ENCODE results near the gene KCNJ12.

DNA sequence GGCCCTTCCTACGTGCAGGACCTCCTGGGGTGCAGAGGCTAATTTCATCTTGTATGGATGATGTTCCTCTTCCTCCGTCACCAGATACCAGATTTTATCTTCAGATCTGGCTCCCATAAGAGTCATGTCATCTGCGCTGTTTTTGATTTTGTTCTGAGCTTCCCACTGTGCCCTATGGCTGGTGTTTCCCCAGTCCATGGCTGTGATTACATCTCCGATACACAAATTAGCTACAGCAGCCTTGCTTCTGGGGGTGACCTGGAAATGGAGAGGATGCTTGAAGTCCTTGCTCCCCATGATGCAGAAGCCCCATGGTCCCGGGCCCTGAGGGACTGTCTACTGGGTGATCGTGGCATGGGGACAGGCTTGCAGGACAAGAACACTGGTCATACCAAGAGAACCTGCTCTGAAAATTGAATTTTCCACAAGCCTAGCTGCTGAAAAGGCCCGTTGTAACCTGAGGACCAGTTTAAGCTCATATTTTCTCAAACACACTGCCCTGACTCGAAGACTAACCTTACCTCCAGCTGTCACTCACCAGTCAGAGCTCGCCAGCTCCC, 69.0 kb downstream of the KCNJ12 start:
- TF ChIP-seq, protein P1, sequence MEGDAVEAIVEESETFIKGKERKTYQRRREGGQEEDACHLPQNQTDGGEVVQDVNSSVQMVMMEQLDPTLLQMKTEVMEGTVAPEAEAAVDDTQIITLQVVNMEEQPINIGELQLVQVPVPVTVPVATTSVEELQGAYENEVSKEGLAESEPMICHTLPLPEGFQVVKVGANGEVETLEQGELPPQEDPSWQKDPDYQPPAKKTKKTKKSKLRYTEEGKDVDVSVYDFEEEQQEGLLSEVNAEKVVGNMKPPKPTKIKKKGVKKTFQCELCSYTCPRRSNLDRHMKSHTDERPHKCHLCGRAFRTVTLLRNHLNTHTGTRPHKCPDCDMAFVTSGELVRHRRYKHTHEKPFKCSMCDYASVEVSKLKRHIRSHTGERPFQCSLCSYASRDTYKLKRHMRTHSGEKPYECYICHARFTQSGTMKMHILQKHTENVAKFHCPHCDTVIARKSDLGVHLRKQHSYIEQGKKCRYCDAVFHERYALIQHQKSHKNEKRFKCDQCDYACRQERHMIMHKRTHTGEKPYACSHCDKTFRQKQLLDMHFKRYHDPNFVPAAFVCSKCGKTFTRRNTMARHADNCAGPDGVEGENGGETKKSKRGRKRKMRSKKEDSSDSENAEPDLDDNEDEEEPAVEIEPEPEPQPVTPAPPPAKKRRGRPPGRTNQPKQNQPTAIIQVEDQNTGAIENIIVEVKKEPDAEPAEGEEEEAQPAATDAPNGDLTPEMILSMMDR (IDR thresholded peaks at IDR 0.05), result no peak
- TF ChIP-seq EZH2 (IDR thresholded peaks at IDR 0.05) (no peak), EZH2phosphoT487 (IDR thresholded peaks at IDR 0.05) (no peak)
